Osteoblast (primary cell): Measurements from ENCODE around the gene LCLAT1. TPM values are rescaled to one million over a fixed set of nuclear protein-coding genes. Genes with fewer than 3 reads are reported as not detected.

Experiments used
- DNase-seq: peaks from one replicate; pipeline ENCODE4 v3.0.0; 2011; ENCODE audit warnings: low spot score, mixed read lengths; ENCODE audit not compliant: insufficient read length; ENCODE audit errors: missing footprints
- H2AFZ ChIP-seq: 2 replicates; pipeline ENCODE4 v1.6.0; 2011; ENCODE audit warnings: mild to moderate bottlenecking, low read length
- H3K27ac ChIP-seq: 2 replicates; pipeline ENCODE4 v1.5.1; 2011; ENCODE audit warnings: mild to moderate bottlenecking, low read depth, low read length, moderate library complexity
- H3K27me3 ChIP-seq: 2 replicates; pipeline ENCODE4 v1.6.0; 2012; ENCODE audit warnings: mild to moderate bottlenecking, control low read depth, inconsistent platforms, low read length, moderate library complexity; ENCODE audit not compliant: insufficient read depth
- H3K36me3 ChIP-seq: 2 replicates; pipeline ENCODE4 v1.5.1; 2011; ENCODE audit warnings: mild to moderate bottlenecking, low read length, control low read depth, moderate library complexity; ENCODE audit not compliant: insufficient read depth
- H3K4me1 ChIP-seq: 2 replicates; pipeline ENCODE4 v1.5.1; 2011; ENCODE audit warnings: mild to moderate bottlenecking, low read length, control low read depth, moderate library complexity; ENCODE audit not compliant: insufficient read depth
- H3K4me2 ChIP-seq: 2 replicates; pipeline ENCODE4 v1.6.0; 2011; ENCODE audit warnings: mild to moderate bottlenecking, low read length; ENCODE audit not compliant: insufficient read depth
- H3K4me3 ChIP-seq: fragments of 200-600 bp; sonication (generic); 3 replicates; pipeline ENCODE4 v1.5.1; 2012; ENCODE audit warnings: mild to moderate bottlenecking, low read length, inconsistent platforms; ENCODE audit not compliant: insufficient read depth
- H3K79me2 ChIP-seq: 2 replicates; pipeline ENCODE4 v1.6.0; 2012; ENCODE audit warnings: mild to moderate bottlenecking, low read length, control low read depth, inconsistent platforms; ENCODE audit not compliant: insufficient read depth
- H3K9me3 ChIP-seq: 2 replicates; pipeline ENCODE4 v1.5.1; 2011; ENCODE audit warnings: low read depth, low read length, control low read depth
- H4K20me1 ChIP-seq: 2 replicates; pipeline ENCODE4 v1.6.0; 2012; ENCODE audit warnings: mild to moderate bottlenecking, low read length, control low read depth; ENCODE audit not compliant: insufficient read depth
- total RNA-seq: library from RNA; depleted of rRNA; stranded (reverse); fragments of >200 nt; gene quantifications from 2 replicates; pipeline ENCODE4 v1.2.3, GENCODE V29; 2012
- TF ChIP-seq, protein P1 (sequence below): IDR thresholded peaks from 2 replicates; pipeline ENCODE4 v1.5.1; 2011; ENCODE audit warnings: mild to moderate bottlenecking, low read depth, low read length, moderate library complexity; ENCODE audit errors: extremely low read depth

The LCLAT1 gene
- total RNA-seq, 1 donor = 29.7 TPM

DNA sequence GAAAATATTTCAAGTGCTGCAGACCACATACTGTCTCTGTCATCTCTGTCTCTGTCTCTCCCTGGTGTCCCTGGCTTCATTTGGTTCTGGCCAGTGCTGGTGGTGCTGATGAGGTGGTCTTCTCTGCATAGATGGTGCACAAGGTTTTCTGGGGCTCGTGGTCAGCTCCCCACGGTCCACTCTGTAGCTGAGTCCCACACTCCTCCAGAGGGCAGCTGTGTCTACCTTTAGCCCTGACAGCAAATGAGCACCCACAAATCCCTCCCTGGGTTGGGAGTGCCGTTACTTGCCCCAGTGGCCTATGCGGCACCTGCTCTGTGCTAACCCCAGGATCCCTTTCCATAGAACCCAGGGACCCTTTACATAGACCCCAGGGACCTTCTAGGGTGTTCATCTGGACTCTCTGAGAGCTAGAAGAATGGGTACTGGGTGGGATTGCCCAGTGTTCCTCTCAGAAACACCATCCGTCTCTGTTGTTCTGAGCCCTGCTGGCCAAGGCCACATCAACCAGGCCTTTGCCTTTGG is 230.9 kb downstream of the LCLAT1 start:
- Histone ChIP-seq H3K9me3 (no peaks in the 10 kb centered on the region), H4K20me1 (no peaks in the 10 kb centered on the region), H2AFZ (no peak overlapping the region), H3K27me3 (no peaks in the 10 kb centered on the region), H3K4me2 (no peak overlapping the region), H3K4me3 (no peak overlapping the region), H3K4me1 (no peaks in the 10 kb centered on the region), H3K79me2 (no peaks in the 10 kb centered on the region), H3K27ac (no peak overlapping the region), H3K36me3 (no peaks in the 10 kb centered on the region)
- TF ChIP-seq, protein P1, sequence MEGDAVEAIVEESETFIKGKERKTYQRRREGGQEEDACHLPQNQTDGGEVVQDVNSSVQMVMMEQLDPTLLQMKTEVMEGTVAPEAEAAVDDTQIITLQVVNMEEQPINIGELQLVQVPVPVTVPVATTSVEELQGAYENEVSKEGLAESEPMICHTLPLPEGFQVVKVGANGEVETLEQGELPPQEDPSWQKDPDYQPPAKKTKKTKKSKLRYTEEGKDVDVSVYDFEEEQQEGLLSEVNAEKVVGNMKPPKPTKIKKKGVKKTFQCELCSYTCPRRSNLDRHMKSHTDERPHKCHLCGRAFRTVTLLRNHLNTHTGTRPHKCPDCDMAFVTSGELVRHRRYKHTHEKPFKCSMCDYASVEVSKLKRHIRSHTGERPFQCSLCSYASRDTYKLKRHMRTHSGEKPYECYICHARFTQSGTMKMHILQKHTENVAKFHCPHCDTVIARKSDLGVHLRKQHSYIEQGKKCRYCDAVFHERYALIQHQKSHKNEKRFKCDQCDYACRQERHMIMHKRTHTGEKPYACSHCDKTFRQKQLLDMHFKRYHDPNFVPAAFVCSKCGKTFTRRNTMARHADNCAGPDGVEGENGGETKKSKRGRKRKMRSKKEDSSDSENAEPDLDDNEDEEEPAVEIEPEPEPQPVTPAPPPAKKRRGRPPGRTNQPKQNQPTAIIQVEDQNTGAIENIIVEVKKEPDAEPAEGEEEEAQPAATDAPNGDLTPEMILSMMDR = no peak
- DNase-seq = no peak

DNA sequence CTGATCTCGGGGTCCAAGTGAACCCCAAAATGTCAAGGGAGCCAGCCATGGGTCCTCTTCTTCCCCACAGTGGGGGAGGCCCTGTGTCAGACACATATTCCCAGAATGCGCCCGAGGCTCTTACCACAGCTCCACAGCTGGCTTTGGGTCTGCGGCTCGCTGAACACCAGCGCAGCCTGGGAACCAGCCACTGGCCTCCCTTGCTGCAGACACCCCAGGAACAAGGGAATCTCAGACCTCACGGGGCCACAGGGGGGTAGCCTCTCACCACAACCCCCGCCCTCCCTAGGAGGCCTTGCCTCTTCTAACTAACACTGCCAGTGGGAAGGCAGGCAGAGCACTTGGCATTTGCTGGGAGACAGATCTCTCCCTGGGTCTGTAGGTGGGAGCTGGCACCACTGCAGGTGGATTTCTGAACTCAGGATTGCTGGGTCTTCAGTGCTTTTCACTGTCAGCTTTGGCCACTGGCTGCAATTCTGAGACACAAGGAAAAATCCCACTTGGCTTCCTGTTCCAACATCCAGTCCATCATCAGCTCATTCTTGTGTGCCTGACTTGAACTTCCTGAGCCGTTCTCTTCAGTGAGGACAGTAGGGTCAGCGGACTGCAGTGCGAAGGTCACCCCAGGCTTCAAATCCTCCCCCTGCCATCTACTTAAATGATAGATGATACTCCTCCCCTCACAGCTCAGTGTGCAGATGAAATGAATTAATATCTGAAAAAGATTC is 231.5 kb downstream of the LCLAT1 start:
- H2AFZ ChIP-seq = no peak overlapping the region
- H3K36me3 ChIP-seq = no peaks in the 10 kb centered on the region
- H4K20me1 ChIP-seq = no peaks in the 10 kb centered on the region
- H3K4me2 ChIP-seq = no peak overlapping the region
- no peaks in the 10 kb centered on the region for H3K9me3 ChIP-seq
- TF ChIP-seq, protein P1 = no peak
- no peaks in the 10 kb centered on the region for H3K4me1 ChIP-seq
- no peak for DNase-seq
- no peak overlapping the region for H3K27ac ChIP-seq
- no peaks in the 10 kb centered on the region for H3K27me3 ChIP-seq
- H3K4me3 ChIP-seq = no peak overlapping the region
- no peaks in the 10 kb centered on the region for H3K79me2 ChIP-seq

DNA sequence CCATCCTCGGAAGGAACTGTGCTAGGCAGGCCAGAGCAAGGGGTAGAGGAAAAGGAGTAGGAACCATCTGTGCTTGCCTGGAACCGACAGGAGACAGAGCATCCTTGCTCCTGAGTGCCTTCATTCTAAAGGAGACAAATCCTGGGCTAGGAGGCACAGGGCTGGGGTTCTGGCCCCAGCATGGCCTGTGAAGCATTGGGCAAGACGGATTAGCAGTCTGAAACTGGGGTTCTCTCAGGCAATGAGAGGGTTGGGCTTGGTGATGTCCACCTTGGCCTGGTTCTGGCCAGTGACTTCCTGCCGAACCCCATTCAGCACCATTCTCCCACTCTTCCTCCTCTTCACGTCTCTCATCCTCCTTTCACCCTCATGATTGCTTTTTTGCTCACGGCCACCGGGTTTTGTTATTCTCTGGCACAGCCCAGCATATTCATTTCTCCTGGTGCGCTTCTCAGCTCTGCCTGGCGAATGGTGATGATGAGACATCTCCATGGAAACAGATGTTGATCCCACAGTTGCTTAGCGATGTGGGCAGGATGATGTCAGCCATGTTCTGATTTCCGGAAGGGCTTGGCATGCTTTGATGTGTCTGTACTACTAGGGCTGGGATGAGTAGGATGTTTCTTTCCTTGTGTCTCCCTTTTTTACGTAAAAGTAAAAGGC is 232.5 kb downstream of the LCLAT1 start:
- Histone ChIP-seq H3K9me3 (no peaks in the 10 kb centered on the region), H3K4me3 (no peak overlapping the region), H2AFZ (no peak overlapping the region), H3K36me3 (no peaks in the 10 kb centered on the region), H3K27ac (no peak overlapping the region), H3K79me2 (no peaks in the 10 kb centered on the region), H3K4me1 (no peaks in the 10 kb centered on the region), H3K4me2 (no peak overlapping the region), H4K20me1 (no peaks in the 10 kb centered on the region), H3K27me3 (no peaks in the 10 kb centered on the region)
- peak; percentile 35 for DNase-seq
- TF ChIP-seq, protein P1 = no peak

DNA sequence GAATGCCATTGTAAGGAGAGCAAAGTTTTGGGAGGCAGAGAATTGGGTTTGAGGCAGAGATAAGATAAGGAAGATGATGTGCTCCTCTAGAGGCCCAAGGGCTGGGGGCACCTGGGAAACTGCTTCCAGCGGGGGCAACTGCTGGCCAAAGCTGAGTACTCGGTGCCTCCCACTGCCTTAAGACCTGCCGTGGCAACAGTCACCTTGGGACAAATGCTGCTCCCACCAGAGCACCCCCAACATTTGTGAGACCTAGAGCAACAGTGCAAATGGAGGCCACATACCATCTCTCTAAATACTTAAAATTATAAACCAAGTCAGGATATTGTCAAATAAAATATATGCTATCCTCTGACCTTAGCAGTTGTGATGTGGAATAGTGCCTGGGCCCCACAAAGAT is 233.1 kb downstream of the LCLAT1 start:
- H3K4me3 ChIP-seq = no peak overlapping the region
- no peaks in the 10 kb centered on the region for H3K79me2 ChIP-seq
- no peak overlapping the region for H2AFZ ChIP-seq
- TF ChIP-seq, protein P1 = no peak
- H3K4me1 ChIP-seq = no peaks in the 10 kb centered on the region
- H3K27me3 ChIP-seq = no peaks in the 10 kb centered on the region
- H3K36me3 ChIP-seq = no peaks in the 10 kb centered on the region
- H4K20me1 ChIP-seq = no peaks in the 10 kb centered on the region
- no peak for DNase-seq
- H3K4me2 ChIP-seq = no peak overlapping the region
- no peak overlapping the region for H3K27ac ChIP-seq
- H3K9me3 ChIP-seq = no peaks in the 10 kb centered on the region
